H1 (cell line): ENCODE results near the gene RMDN3. TPM values are rescaled to one million over a fixed set of nuclear protein-coding genes. Genes with fewer than 3 reads are reported as not detected.

Source experiments
- CHD2 ChIP-seq: IDR thresholded peaks from 2 replicates; pipeline ENCODE4 v1.6.1; 2012; ENCODE audit warnings: low read length, improper control_type of control experiment
- JUND ChIP-seq: IDR thresholded peaks from 2 replicates; pipeline ENCODE4 v1.6.1; 2011; ENCODE audit warnings: mild to moderate bottlenecking, improper control_type of control experiment, low read length
- KDM5A ChIP-seq: fragments of 200-600 bp; IDR thresholded peaks from 2 replicates; pipeline ENCODE4 v1.7.1; 2012; ENCODE audit warnings: mild to moderate bottlenecking, low read length, inconsistent platforms, mixed read lengths
- RAD21 ChIP-seq, 2 experiments: IDR thresholded peaks in 1 of 2; conservative IDR thresholded peaks in 1 of 2; 2 replicates each; pipeline ENCODE4 v1.6.1; 2011; ENCODE audit warnings: low read depth in 2 of 2, low read length in 2 of 2, improper control_type of control experiment in 1 of 2, inconsistent platforms in 1 of 2, mild to moderate bottlenecking in 1 of 2, moderate library complexity in 1 of 2
- polyA plus RNA-seq, 7 experiments: library from polyadenylated mRNA; depleted of rRNA in 3 of 7; stranded (reverse) in 5 of 7; unstranded in 2 of 7; fragments of >200 nt in 5 of 7; fragments of 200-250 nt in 2 of 7; gene quantifications; 1 replicate in 5 of 7; 2 replicates in 1 of 7; 4 replicates in 1 of 7; pipeline versions ENCODE4 v1.2.1 to v1.2.3, GENCODE V29; 2011 to 2013; ENCODE audit warnings: missing spikeins in 2 of 7, mixed read lengths in 2 of 7
- total RNA-seq: library from RNA; stranded (reverse); fragmentation: NEBNext Ultra II Directional; extraction: Animal tissue kit (Norgen Biotek cat#: 25700); gene quantifications from 2 replicates; pipeline ENCODE4 v1.2.1, GENCODE V29; 2021

Gene RMDN3
- total and polyA plus RNA-seq, 2 of the 8 experiments (the other 6 are each of a cell fraction or from before 2014, with no cell fraction given): 10.8 to 24.1 TPM

- TF ChIP-seq CHD2: no peak
- peak; percentile 65; the same call in 1 of the 2 replicates for TF ChIP-seq JUND
- TF ChIP-seq RAD21 (IDR thresholded peaks at IDR 0.05 in 1 of 2, conservative IDR thresholded peaks at IDR 0.05 in 1 of 2; ENCODE audit: low read depth in 2 of 2, low read length in 2 of 2): no peak
- no peak for TF ChIP-seq KDM5A
Measured at GRCh38 chr15:40739047-40739446, 16.0 kb downstream of the RMDN3 start (continued).
